GM19452 (cell line): Measurements from ENCODE around the gene MTIF2.
"Not testable (repeated sequence)": the region's sequence is repeated elsewhere in the genome, so short reads cannot be mapped to it uniquely, and the experiment has no call there.

Source experiments
- ATAC-seq: cut with Tn5 transposase; IDR thresholded peaks from one replicate; pipeline ENCODE4 v1.9.1; 2021; ENCODE audit not compliant: unreplicated experiment

MTIF2 gene

DNA sequence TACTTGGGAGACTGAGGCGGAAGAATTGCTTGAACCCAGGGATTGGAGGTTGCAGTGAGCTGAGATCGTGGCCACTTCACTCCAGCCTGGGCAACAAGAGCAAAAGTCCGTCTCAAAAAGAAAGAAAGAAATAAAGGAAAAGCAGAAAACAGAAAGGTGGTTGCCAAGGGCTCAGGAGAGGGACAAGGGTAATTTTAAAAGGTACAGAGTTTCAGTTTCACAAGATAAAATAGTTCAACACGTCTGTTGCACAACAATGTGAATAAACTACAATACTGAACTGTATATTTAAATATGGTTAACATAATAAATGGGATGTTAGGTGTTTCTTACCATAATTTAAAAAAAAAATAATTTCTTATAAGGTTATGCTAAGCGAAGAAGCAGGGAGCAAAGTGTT is 23.6 kb downstream of the MTIF2 start:
- ATAC-seq = no peak

DNA sequence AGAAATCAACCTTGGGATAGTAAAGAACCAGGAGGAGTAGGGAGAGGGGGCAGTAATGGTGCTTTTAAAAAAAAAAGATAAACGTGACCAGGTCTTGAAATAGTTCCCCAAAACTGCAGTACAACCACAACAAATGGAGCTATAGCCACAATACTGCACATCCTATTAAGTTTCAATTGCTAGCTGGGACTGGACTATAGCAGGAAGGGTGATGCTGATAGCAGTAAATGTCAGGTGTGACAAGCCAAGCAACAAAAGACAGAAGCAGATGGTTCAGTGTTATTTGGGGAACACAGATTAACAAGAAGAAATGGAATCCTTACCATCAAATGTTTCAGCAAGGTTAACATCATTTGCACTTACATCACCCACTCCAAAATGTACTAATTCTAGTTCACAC is 26.4 kb downstream of the MTIF2 start:
- no peak for ATAC-seq

DNA sequence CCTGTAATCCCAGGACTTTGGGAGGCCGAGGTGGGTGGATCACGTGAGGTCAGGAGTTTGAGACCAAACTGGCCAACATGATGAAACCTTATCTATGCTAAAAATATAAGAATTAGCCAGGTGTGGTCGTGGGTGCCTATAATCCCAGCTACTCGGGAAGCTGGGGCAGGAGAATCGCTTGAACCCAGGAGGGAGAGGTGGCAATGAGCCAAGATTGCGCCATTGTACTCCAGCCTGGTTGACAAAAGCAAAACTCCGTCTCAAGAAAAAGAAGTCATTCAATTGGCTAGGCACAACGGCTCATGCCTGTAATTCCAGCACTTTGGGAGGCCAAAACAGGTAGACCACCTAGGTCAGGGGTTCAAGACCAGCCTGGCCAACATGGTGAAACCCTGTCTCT is 27.4 kb downstream of the MTIF2 start:
- ATAC-seq = not testable (repeated sequence)

DNA sequence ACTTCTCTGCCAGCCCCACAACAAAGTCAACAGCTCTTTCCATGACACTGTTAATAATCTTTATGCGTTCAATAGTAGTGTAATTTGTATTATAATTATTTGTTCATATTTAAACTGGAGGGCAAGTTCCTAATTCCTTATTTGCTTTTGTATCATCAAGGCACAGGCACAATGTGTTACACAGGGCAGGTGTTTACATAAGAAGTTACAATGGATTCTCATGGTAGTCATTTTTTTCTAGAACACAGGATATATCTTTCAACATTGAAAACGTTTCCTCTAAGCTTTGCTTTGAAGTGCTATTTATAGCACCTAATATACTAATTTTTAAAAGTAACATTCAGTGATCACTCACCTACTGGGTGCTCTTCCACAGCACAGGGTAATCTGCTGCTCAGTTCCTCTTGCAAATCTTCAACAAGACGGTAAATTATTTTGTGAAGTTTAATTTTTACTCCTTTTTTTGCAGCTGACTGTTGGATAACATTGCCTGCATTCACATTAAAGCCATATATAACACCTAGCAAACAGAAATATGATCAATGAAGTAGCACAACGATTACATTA is 29.3 kb downstream of the MTIF2 start:
- ATAC-seq = no peak

DNA sequence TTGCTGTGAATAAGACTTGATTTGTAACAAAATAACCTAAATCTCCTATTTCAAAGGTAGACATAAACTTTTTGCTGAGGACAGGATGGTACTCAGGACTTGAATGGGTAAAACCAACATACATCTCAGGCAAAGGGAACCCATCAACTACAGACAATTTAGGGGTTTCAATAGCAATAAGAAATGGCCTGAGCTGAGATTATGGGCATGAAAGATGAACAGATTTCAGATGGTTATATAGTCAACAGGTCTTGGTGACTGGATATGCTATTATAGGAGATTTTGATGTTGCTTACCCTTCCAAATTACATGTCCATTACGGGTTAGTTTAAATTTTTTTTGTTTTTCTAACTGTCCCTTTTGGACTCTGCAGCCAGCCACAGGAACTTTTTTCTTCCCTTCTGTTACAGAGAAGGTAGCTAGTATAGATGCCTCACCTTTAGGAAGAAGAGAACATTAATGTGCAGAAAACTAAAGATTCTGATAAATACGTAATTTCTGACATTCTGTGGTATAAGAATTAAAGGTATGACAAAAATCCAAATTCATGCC is 32.0 kb downstream of the MTIF2 start:
- ATAC-seq = no peak

DNA sequence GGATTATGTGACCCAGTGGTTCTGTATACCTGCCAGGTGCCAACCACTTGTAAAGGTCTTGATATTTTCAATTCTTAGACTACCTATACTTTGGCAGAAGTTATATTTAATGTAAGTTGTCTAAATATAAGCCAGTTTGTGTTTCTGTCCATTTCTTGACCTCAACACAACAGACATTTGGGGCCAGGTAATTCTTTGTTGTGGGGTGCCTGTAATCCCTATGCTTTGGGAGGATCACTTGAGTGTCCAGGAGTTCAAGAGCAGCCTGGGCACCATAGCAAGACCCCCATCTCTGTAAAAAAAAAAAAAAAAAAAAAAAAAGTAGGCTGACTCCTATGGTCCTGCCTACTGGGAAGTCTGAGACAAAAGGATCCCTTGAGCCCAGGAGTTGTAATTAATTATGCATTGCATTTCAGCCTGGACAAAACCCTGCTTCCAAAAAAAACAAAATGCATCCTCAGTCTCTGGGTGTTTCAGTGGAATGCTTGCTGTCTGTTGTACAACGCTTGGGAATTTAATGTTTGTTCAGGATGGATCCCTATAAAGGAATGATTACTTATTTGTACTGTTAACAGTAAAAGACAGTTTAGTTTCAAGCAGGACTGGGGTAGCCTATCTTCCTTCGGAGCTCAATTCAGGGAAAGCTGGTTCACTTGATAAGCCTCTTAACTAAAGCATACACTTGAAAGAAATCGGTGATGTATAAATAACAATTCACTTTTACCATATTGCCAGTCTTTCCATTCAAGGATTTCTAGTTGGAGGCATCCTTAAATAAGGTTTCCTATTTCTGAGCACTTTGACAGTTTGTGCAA is 33.1 kb downstream of the MTIF2 start:
- ATAC-seq = no peak

DNA sequence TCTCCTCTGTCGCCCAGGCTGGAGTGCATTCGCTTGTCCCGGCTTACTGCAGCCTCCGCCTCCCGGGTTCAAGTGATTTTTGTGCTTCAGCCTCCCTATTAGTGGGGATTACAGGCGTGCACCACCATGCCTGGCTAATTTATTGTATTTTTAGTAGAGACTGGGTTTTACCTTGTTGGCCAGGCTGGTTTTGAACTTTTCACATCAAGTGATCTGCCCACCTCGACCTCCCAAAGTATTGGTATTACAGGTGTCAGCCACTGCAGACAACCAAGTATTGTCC is 35.4 kb downstream of the MTIF2 start:
- ATAC-seq = no peak

DNA sequence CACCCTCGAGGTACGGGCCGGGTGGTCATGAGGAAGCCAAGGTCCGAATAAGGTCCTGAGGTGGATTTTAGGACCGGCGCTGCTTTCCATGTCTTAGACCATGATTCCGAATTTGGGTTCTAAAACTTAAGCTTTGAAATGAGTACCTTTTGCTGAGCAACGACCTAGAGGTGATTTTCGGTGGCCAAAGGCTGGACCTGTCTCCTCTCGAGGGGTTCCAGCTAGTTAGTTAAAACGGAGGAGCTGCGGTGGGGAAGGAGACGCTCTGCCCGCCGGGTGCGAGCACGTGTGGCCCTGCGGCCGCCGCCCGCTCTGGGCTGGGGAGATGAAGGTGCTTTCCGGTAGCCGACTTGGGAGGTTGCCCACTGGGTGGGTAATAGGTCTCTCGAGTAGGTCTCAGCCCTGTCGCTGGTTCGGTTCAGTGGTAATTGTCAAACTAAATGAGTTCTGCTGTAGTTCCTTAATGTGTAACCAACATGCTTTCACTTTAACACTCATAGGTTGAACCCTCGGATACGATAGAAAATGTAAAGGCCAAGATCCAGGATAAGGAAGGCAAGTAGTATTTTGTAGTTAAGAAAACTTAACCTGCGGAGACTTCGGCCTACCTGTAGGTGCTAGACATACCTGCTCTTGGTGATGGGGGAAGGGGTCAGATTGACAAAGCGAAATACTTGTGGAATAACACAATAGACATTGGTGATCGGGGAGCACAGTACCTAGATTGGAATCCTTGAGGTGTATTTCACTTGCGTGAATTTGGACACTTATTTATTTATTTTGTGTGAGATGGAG is 36.0 kb downstream of the MTIF2 start:
- ATAC-seq = peak; percentile 33

DNA sequence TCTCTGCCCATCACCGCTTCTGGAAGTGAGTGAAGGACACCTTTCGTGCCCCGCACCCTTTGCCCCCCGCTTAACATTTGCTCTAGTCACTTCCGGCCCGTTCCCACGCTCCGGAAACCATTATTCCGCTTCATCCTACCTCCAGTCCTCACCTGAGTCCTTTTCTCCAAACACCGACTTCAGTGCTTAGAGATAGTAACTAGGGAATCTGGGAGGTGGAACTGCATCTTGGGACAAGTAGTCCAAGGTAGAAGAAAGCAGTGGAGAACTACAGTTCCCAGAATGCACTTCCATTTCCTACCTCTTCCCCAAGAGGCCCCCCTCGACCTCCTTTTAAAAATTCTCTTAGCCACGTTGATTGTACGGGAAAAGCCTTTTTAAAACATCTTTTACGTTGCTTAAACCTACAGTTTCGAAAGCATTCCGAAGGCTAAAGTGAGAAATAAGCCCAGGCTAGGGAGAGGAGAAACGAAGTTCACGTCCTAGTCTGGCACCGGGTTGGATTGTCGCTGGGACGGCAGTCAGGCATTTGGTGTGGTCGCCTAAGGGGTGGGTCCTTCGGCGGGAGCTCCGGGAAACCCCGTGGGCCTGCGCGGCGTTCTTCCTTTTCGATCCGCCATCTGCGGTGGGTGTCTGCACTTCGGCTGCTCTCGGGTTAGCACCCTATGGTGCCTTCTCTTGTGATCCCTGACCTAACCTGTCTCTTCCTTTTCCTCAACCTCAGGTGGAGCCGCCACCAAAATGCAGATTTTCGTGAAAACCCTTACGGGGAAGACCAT is 36.8 kb downstream of the MTIF2 start, which contains the start of the genes CLHC1 and RPS27A:
Gene CLHC1 (minus strand): TSS at position 210 of the 779 bp plus-strand sequence. CDS start 9,882 bp downstream, outside the sequence.
Gene RPS27A (plus strand): TSS at position 605 of the 779 bp plus-strand sequence. CDS start 137 bp downstream, at position 742.
- peak; percentile 90 for ATAC-seq

DNA sequence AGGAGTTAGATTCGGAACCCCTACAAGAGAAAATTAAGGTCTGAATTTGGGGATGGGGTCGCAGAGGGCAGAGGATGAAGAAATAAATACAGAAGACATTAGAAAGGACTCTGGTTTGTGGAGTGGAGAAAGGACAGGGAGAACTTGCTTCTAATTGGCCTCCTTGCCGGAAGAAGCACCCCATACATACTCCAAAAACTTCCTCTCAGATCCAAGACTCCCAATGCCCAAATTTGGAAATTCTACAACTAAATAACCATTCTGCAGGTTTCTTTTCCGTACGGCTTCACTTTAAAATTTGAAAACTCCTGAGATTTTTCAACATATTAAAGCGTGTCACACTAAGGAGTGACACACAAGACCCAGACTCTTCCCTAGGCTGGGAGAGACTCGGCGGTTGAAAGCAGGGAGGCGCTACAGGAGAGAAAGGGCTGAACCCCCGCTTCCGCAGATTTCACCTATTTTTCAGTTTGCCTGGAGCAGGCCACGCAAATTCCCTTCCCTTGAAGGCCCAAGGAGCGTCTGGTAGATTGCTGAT is 37.4 kb downstream of the MTIF2 start:
- no peak for ATAC-seq

DNA sequence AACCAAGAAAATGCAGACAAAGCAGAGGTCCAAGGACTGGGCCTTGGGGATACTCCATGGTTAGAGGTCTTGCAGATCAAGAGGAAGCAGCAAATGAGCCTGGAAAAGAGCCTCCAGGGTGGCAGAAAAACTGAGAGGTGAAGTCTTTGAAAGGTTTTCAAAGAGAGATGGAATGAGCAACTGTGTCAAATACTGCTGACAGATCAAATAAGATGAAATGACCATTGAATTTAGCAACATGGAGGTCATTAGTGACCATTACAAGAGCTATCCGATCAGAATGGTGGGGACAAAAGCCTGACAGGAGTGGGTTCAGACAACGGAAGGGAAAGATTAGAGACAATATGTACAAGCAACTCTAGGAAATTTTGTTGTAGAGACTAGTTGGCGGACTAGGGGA is 38.5 kb downstream of the MTIF2 start:
- no peak for ATAC-seq

DNA sequence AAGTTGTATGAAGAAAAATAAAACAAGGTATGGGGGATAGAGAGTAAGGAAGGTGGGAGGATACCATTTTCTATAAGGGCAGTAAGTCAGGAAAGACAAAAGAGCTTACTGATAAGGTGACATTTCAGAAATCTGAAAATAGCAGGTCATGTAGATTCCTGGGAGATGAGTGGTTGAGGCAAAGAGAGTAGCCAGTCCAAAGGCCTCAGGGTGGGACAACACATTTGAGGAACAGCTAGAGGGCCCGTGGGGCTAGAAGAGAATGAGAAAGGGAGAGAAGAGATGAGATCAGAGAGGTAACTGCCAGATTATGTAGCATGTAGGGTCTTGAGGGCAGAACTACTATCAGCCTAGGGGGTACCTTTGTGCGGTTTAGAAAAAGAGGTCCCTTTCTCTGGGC is 39.8 kb downstream of the MTIF2 start:
- no peak for ATAC-seq

DNA sequence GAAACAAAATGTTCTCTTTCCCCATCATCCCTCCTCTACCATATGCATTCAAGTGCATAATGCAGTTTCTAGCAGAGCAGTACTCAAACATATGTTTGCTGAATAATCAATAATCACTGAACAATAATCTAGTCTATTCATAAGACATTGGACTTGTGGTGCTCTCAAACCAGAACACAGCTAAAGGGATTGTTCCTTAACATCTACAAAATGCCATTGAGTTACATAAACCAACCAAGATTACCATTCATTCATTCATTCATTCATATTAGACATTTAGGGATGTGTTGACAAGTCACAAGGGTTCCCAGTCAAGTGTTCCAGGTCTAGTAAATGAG is 40.8 kb downstream of the MTIF2 start:
- no peak for ATAC-seq

DNA sequence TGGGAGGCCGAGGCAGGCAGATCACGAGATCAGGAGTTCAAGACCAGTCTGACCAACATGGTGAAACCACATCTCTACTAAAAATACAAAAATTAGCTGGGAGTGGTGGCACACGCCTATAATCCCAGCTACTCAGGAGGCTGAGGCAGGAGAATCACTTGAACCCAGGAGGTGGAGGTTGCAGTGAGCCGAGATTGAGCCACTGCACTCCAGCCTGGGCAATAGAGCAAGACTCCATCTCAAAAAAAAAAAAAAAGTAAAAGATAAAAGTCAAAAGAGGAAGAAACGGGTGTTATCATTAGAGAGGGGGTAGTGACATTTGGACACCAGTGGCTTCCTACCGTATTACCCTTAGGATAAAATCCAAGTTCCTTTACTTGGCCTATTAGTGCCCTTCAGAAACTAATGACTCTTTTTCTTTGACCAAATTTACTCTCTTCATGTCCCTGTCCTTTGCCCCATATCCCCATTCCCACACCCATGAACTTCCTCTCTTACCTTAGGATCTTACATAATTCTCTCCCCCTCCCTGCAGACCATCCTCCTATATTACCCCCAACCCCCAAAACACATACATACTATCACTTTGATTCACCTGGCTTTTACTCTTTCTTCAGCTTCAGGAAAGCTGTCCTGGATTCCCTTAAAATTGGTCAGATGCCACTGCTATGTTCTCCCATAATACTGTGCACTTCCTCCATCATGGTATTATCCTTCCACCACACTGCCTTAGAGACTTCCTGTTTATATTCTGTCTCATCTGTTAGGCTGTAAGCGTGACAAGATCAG is 41.4 kb downstream of the MTIF2 start:
- ATAC-seq = not testable (repeated sequence)

DNA sequence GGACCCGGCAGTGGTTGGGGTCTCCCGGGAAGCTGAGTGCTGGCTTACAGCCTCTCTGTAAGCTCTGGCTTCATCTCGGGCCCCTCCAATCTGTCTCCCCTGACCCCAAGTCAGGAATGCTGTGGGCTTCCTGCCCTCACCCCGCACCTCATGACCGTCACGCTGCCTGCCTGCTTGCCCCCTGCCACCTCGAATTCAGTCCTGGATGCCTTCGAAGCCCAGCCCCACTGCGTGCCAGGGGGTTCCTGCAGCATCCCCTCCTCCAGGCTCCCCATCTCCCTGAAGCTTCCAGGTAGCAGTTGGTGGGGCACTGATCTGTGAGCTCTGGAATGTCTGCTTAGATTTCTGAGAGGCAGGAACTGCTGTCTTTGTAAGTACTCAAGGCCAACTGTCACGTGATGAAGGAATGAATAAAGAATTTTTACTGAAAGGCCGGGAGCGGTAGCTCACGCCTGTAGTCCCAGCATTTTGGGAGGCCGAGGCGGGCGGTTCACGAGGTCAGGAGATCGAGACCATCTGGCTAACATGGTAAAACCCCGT is 43.5 kb downstream of the MTIF2 start:
- ATAC-seq = no peak

DNA sequence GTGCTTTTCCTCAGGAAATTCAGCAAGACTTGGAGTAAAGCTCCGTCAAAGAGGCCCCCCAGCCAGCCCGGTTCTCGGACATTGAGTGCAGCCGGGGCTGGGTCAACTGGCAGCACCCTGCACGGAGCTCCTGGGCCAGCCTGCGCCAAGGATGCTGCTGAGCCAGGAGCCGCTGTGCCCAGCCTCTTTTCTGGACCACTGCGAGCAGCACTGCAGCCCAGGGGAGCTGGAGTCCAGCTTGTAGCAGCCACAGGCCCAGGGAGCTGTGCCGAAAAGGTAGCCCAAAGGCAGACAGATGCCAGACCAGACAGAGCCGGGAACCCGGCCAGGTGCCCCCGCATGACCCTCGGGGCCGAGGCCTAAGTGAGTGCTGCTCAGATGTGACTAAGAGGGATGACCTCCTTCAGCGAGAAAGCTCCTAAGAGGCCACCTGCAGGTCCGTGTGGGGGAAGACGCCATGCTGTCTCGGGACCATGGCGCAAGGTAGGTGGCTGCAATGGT is 44.2 kb downstream of the MTIF2 start:
- no peak for ATAC-seq

DNA sequence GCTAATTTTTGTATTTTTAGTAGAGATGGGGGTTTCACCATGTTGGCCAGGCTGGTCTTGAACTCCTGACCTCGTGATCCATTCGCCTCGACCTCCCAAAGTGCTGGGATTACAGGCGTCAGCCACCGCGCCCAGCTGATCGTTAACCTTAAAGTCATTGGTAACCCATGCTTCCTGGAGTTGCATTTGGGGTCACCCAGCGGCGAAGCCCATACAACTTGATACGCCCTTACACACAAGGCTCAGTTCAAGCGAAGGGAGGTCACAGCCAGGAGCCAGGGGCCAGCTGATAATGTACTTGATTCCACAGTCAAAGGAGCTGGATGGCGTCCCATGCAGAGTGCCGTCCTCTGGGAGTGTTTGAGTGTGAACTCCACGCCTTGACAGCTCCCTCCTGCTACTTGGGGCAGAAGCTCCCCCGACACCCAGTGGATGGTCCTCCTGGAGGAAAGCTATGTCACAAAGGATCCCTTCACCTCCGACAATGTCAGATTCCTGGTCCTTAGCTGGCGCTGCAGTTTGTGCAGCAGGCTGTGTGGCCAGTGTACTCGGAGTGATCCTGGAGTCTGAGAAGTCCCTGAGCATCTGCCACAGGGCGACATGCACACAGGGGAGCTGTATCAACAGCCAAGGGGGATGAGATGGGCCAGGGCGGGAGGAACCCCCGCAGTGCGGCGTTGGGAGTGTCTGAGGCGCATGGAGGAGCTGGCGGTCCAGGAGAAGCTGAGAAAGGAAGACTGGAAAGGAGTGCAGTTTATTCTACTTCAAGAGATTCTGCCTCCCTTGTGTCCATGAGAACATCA is 44.9 kb downstream of the MTIF2 start:
- ATAC-seq = no peak

DNA sequence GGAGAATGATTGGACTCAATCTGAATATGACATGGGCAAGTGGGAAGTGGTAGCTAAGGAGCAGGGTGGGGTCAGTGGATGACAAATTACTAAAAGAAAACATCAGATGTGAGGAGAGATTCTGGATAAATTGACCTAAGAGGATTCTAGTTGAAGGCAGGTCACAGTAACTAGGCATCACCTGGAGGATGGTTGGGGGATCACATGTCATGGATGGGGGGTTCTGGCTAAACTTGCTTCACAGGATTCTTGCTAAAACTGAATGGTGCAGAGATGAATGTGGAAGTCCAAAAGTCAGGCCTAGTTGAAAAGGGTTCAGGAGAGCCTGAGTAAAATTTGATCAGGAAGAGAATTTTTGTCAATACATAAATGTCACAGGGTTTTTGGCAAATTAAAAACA is 55.2 kb downstream of the MTIF2 start:
- no peak for ATAC-seq

DNA sequence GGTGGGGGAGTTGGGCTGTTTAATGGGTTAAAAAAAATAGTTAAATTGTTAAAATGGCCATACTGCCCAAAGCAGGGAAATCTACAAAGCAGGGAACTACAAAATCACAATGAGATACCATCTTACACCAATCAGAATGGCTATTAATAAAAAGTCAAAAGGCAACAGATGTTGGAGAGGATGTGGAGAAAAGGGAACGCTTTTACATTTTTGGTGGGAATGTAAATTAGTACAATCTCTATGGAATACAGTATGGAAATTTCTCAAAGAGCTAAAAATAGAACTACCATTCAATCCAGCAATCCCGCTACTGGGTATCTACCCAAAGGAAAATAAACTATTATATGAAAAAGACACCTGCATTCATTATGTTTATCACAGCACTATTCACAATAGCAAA is 64.1 kb downstream of the MTIF2 start:
- no peak for ATAC-seq
